ENCODE data around the gene SSBP4. TPM values are rescaled to one million over a fixed set of nuclear protein-coding genes. Genes with fewer than 3 reads are reported as not detected.

SSBP4 gene
- total and polyA plus RNA-seq, 2 donors (not counting 1 experiment from before 2014, with no cell fraction given) = 37.0 to 64.2 TPM

GRCh38 chr19:18412610-18413239 is 6.5 kb upstream of the SSBP4 start:
- Histone ChIP-seq H3K4me3 (ENCODE audit: control extremely low read depth in 1 of 5, extremely low read depth in 1 of 5, insufficient read depth in 1 of 5, low read depth in 2 of 5, low read length in 4 of 5) (no peak overlapping the region), H4K20me1 (ENCODE audit: control insufficient read depth, insufficient read depth, low read length, poor library complexity, severe bottlenecking) (peaks cover 7% of the 10 kb centered on the region), H3K27ac (ENCODE audit: low read length in 2 of 2) (no peak overlapping the region), H3K9me3 (ENCODE audit: control extremely low read depth in 1 of 3, control insufficient read depth in 2 of 3, insufficient read depth in 1 of 3, low read length in 2 of 3) (peaks cover 0 to 19% (median 0%) of the 10 kb centered on the region in 3 donors), H3K4me1 (ENCODE audit: control insufficient read depth in 2 of 2, insufficient read depth in 2 of 2, low read length in 2 of 2) (peaks cover 46 to 48% of the 10 kb centered on the region in 2 donors), H3K79me2 (ENCODE audit: control insufficient read depth, insufficient read depth, low read length) (no peaks in the 10 kb centered on the region), H2AFZ (ENCODE audit: insufficient read depth, low read depth, low read length, poor library complexity, severe bottlenecking) (no peak overlapping the region), H3K36me3 (replicated peaks in 1 of 2; ENCODE audit: control extremely low read depth in 1 of 2, control insufficient read depth in 1 of 2, extremely low read depth in 1 of 2, insufficient read depth in 2 of 2, low read length in 1 of 2) (no peaks in the 10 kb centered on the region), H3K9ac (ENCODE audit: low read length) (no peak overlapping the region), H3K27me3 (replicated peaks in 1 of 4; ENCODE audit: control extremely low read depth in 1 of 4, control insufficient read depth in 3 of 4, insufficient read depth in 4 of 4, low read length in 3 of 4) (peaks cover 0 to 61% (median 30%) of the 10 kb centered on the region in 4 experiments), H3K4me2 (replicated peaks; ENCODE audit: low read depth, low read length, poor library complexity, severe bottlenecking) (no peak overlapping the region)
- ChIA-PET POLR2A (interaction anchor here (2.1 kb wide), 1 partner anchor 24 kb away, joined by 5 read pairs; no protein-coding TSS in a partner anchor), CTCF (interaction anchor here (0.6 to 9.3 kb wide), 14 partner anchors 11 to 221 kb away, joined by 3 to 196 read pairs (median 4); partner anchors contain the start of genes GDF15, JUND and LSM4)
- H3K27ac Mint-ChIP-seq = peak overlapping the region; percentile 61
- H3K4me1 Mint-ChIP-seq = peaks cover 44% of the 10 kb centered on the region
- no peaks in the 10 kb centered on the region for H3K9me3 Mint-ChIP-seq (ENCODE audit: insufficient read depth)
- TF ChIP-seq EZH2 (IDR thresholded peaks at IDR 0.05; ENCODE audit: borderline replicate concordance, insufficient read depth, low read depth, low read length, poor library complexity, severe bottlenecking) = no peak
- no peak for TF ChIP-seq CTCF (IDR thresholded peaks at IDR 0.05)
- 91% methylated on average over 12 of the region's 16 CpGs for WGBS (ENCODE audit: insufficient coverage)
- no peak overlapping the region for H3K4me3 Mint-ChIP-seq
- H3K27me3 Mint-ChIP-seq = peaks cover 41% of the 10 kb centered on the region
- ATAC-seq (ENCODE audit: low read depth) (no peak), DNase-seq (no peak)
- intact Hi-C loops (cut with micrococcal nuclease) = no loop called here

- no peak for DNase-seq
- Histone ChIP-seq H3K4me3 (ENCODE audit: control extremely low read depth in 1 of 5, extremely low read depth in 1 of 5, insufficient read depth in 1 of 5, low read depth in 2 of 5, low read length in 4 of 5) (no peak overlapping the region), H3K4me1 (ENCODE audit: control insufficient read depth in 2 of 2, insufficient read depth in 2 of 2, low read length in 2 of 2) (peaks cover 47 to 48% of the 10 kb centered on the region in 2 donors), H3K9me3 (ENCODE audit: control extremely low read depth in 1 of 3, control insufficient read depth in 2 of 3, insufficient read depth in 1 of 3, low read length in 2 of 3) (peaks cover 0 to 28% (median 0%) of the 10 kb centered on the region in 3 donors), H3K27me3 (replicated peaks in 1 of 4; ENCODE audit: control extremely low read depth in 1 of 4, control insufficient read depth in 3 of 4, insufficient read depth in 4 of 4, low read length in 3 of 4) (peaks cover 0 to 71% (median 34%) of the 10 kb centered on the region in 4 experiments), H3K79me2 (ENCODE audit: control insufficient read depth, insufficient read depth, low read length) (no peaks in the 10 kb centered on the region), H2AFZ (ENCODE audit: insufficient read depth, low read depth, low read length, poor library complexity, severe bottlenecking) (no peak overlapping the region), H4K20me1 (ENCODE audit: control insufficient read depth, insufficient read depth, low read length, poor library complexity, severe bottlenecking) (peaks cover 19% of the 10 kb centered on the region), H3K27ac (ENCODE audit: low read length in 2 of 2) (no peak overlapping the region), H3K9ac (ENCODE audit: low read length) (no peak overlapping the region), H3K4me2 (replicated peaks; ENCODE audit: low read depth, low read length, poor library complexity, severe bottlenecking) (peak overlapping the region; percentile 26), H3K36me3 (replicated peaks in 1 of 2; ENCODE audit: control extremely low read depth in 1 of 2, control insufficient read depth in 1 of 2, extremely low read depth in 1 of 2, insufficient read depth in 2 of 2, low read length in 1 of 2) (no peaks in the 10 kb centered on the region)
- H3K27me3 Mint-ChIP-seq = peaks cover 53% of the 10 kb centered on the region
- H3K9me3 Mint-ChIP-seq (ENCODE audit: insufficient read depth) = no peaks in the 10 kb centered on the region
- POLR2A ChIA-PET = no interaction called here
- TF ChIP-seq EZH2 (IDR thresholded peaks at IDR 0.05; ENCODE audit: borderline replicate concordance, insufficient read depth, low read depth, low read length, poor library complexity, severe bottlenecking) (no peak), CTCF (IDR thresholded peaks at IDR 0.05) (no peak)
- peaks cover 45% of the 10 kb centered on the region for H3K4me1 Mint-ChIP-seq
- WGBS (ENCODE audit: insufficient coverage) = 25% methylated on average over 9 of the region's 11 CpGs
- no peak overlapping the region for H3K4me3 Mint-ChIP-seq
- intact Hi-C loops (cut with micrococcal nuclease) = no loop called here
- no peak overlapping the region for H3K27ac Mint-ChIP-seq
- CTCF ChIA-PET = interaction anchor here (0.6 to 9.3 kb wide), 7 partner anchors 27 to 316 kb away, joined by 3 to 196 read pairs (median 5); partner anchors contain the start of gene GDF15
- no peak for ATAC-seq (ENCODE audit: low read depth)
These were observed 4.6 kb upstream of the SSBP4 start for GRCh38 chr19:18414504-18415177.
